SW480 (cell line): Measurements from ENCODE around the gene MYH2.
A peak's percentile ranks its signal among the peaks of the same experiment; 100 is the strongest.

Experiments
- DNase-seq: peaks from one replicate; pipeline ENCODE4 v3.0.0-alpha.2; 2016; ENCODE audit warnings: low spot score

Gene MYH2

GRCh38 chr17:10516065-10516464 is 33.4 kb downstream of the MYH2 start:
- no peak for DNase-seq

- no peak for DNase-seq
Measured at GRCh38 chr17:10513299-10514067, 36.0 kb downstream of the MYH2 start.

DNA sequence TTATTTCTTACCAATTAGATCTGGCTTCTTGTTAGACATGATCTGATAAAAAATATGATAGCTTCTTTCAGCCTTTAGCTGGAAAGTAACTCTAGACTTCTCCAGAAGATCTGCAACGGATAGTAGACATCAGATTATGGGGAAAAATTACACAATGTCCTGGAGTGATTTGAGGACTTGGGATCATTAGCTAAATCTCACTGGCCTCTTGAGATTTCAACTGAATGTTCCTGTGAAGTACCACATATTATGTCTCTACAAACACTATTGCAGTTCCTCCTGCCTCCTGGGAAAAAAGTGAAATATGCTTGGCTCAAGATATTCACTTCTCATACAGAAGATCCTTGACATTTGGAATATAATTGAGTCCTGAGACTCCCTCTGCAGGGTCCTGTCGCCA is 36.6 kb downstream of the MYH2 start:
- DNase-seq = no peak

DNA sequence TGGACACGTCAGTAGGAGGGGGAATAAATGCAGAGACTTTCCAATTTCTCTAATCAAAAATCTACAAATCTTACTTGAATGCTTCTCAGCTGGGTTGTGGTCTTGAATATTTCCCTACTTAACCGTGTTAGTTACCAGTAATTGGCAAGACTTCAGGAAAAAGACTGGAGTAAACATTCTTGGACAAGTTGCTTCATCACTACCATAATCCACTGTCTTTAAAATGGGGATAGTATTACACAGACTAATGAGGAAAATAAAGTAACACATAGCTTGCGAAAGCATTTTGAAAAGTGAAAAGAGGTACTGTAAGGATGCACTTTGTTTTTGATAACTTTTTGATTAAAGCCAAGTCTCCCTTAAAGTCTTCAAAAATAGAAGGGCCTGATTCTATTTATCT is 49.5 kb downstream of the MYH2 start:
- DNase-seq = no peak

GRCh38 chr17:10492004-10492403 is 57.5 kb downstream of the MYH2 start:
- DNase-seq = no peak

DNA sequence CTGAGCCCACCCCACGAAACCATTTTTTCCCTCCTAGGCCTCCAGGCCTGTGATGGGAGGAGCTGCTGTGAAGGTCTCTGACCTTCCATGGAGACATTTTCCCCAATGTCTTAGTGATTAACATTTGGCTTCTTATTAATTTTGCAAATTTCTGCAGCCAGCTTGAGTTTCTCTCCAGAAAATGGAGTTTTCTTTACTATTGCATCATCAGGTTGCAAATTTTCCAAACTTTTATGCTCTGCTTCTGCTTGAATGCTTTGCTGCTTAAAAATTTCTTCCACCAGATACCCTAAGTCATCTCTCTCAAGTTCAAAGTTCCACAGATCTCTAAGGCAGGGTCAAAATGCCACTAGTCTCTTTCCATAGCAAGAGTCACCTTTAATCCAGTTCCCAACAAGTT is 67.2 kb downstream of the MYH2 start:
- no peak for DNase-seq

GRCh38 chr17:10477701-10478100 is 71.8 kb downstream of the MYH2 start:
- no peak for DNase-seq

GRCh38 chr17:10474536-10474935 is 74.9 kb downstream of the MYH2 start:
- DNase-seq = no peak

GRCh38 chr17:10471858-10472257 is 77.6 kb downstream of the MYH2 start:
- DNase-seq = peak; percentile 31
